NCI-H2196 (cell line): ENCODE measurements around the gene PDE8B.

ENCODE experiments used
- DNase-seq: peaks from one replicate; lab custom pipeline; 2025; ENCODE audit not compliant: unreplicated experiment; lab: John Stamatoyannopoulos, UW

Gene PDE8B

GRCh38 chr5:77189421-77189820 is 21.1 kb upstream of the PDE8B start:
- DNase-seq = no peak

- no peak for DNase-seq
Measured at GRCh38 chr5:77192441-77193050, 17.9 kb upstream of the PDE8B start.

DNA sequence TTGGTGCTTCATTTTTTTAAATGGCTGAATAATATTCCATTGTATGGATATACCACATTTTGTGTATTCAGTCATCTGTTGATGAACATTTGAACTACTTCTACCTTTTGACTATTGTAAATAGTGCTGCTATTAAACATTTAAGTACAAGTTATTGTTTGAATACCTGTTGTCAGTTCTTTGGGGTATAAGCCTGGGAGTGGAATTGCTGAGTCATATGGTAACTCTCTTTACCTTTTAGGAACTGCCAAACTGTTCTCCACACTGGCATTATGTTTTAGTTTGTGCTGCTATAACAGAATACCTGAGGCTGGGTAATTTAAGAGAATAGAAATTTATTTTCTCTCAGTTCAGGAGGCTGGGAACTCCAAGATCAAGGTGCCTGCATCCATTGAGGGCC is 15.7 kb upstream of the PDE8B start:
- no peak for DNase-seq

GRCh38 chr5:77197840-77198554 is 12.5 kb upstream of the PDE8B start:
- DNase-seq = no peak

DNA sequence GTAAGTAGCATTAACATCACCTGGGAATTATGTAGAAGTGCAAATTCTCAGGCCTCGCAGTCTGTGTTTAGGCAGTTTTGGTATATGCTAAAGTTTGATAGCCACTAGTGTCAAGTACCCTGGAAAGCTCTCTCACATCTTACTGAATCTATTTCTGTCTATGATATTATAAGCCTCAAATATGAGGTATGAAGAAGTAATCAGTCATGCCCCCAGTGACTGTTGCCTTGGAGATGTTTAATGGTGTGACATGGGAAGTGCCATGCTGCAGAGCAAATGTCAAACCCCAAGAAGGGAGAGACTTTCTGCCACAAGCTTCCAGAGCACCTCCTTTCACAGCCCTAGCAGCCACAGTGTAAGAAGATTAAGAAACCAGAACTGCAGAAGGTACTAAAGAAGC is 9.8 kb upstream of the PDE8B start:
- DNase-seq = no peak

GRCh38 chr5:77202145-77202544 is 8.3 kb upstream of the PDE8B start:
- DNase-seq = no peak

DNA sequence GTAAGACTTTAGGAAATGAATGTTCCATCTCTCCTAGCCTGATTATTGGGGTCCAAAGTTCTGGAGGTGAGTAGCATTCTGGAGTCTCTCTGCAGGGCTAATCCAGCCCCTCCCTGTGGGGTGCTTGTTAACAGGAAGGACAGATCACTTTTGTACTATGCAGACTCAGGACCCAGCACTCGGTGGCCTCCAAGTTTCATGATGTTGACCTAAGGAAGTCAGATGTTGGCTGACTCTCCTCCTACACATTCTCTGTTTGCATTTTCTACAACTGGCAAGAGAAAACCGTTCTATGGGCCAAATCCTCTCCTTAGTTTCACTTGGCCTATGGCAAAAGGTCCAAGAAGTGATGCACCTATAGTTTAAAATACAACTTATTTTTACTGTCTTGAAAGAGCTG is 5.5 kb upstream of the PDE8B start:
- DNase-seq = no peak

DNA sequence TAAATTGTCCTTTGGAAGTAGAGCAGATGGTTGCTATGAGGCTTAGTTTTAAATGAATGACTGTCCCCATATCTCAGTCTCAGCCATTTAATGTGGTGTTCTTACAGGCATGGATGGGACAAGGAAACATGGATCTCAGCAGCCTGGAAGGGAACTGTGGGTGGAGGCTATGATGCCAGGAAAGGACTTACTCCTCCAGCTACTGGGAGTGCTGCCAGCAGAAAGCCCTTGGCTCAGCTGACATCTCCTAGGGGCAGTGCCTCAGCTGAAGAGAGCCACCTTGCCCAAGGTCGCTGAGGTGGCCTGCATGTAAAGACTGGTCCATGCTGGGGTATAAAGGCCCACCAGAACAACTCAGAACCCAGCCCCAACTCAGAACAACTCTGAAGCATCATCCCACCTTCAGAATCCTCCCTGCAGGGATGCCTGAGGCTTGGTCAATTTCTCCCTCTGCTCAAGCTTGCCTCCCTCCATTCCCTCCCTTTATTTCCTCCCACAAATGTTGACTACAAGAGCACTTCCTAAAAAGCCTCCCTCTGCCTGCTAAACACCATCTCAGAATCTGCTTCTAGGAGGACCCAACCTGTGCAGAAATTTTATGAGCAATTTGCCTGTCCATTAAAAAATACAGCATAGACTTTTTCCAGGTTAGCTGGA is 1.8 kb upstream of the PDE8B start:
- DNase-seq = peak; percentile 8

DNA sequence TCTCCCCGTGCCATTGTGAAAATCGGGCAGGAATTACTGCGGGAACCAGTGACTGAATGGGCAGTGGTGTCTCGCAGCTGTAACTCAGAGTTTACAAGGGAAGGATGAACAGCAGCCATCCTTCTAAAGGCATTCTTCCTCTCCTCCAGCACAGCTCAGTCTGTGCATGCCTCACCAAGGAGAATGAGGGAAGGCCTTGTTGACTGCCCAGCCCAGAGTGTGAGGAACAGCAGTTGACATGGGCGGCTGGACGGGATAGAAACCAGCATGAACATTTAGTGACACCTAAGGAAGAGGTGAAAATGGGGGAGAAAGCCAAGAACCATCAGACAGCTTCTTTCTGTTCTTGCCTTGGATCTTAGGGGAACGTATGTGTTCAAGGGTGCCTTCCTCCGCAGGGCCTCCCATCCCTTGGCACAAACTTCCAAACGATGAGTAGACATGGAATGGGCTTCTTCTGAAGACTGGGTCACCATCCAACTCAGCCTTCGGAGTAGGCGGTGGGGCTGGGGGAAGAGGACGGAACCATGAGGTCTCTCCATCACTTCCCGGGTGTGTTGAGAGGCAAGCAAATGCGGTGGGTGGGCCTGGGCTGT is 887 bp upstream of the PDE8B start:
- no peak for DNase-seq

DNA sequence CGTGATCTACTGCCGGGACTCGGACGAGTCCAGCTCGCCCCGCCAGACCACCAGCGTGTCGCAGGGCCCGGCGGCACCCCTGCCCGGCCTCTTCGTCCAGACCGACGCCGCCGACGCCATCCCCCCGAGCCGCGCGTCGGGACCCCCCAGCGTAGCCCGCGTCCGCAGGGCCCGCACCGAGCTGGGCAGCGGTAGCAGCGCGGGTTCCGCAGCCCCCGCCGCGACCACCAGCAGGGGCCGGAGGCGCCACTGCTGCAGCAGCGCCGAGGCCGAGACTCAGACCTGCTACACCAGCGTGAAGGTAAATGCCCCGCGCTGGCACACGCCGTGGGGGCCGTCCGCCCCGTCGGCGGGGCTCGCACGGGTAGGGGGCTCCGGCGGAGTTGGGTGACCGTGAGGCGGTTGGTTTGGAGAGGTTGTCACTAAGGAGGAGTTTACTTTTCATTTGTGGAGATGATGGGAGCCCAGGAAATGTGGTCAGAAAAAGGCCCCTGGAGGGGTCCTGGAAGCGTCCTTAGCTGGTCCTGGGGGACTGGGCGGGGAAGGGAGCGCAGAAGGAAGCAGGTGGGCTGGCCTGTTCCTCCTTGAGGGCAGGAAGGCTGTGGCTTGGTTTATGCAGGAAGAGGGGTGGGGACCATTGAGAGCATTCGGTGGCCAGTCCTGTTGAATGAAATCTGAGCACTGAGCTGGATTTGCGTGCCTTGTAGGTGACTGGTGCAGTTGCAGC is 647 bp downstream of the PDE8B start:
- DNase-seq = no peak

GRCh38 chr5:77211691-77212047 is 1.2 kb downstream of the PDE8B start:
- no peak for DNase-seq

DNA sequence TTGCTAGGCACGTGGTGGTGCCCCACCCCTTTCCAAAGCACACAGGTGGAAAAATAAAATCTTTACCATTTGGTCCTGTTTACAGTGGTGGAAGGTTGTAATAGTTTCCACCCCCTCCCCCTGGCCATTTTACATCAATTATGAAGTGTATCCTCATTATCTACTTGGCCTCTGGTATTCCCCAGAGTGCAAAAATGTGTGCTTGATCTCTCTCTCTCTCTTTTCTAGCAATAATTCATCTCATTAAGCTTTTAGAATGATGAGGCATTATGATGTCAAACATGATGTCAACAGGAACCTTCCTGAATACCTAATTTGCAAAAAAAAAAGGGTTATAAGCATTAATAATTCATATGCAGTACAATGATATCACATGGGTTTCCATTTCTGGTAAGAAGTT is 3.1 kb downstream of the PDE8B start:
- no peak for DNase-seq

- DNase-seq = no peak
Measured at GRCh38 chr5:77214151-77214550, 3.7 kb downstream of the PDE8B start.

DNA sequence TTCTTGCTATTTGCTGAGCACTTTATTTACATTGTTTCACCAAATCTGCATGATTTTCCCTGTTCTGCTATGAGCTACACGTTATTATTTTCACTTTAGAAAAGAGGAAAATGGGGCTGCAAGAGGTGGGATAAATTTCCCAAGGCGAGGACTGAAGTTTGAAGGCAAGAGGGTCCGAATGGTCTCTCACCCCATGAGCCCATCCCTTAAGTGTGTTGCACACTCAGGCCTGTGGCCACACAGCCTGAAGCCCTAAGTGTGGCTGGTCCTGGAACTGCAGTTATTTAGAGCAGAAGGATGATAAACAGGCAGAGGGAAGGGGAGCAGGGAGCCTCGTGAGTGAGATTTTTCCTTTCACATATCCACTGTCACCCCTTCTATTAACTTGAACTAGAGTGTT is 7.8 kb downstream of the PDE8B start:
- no peak for DNase-seq

DNA sequence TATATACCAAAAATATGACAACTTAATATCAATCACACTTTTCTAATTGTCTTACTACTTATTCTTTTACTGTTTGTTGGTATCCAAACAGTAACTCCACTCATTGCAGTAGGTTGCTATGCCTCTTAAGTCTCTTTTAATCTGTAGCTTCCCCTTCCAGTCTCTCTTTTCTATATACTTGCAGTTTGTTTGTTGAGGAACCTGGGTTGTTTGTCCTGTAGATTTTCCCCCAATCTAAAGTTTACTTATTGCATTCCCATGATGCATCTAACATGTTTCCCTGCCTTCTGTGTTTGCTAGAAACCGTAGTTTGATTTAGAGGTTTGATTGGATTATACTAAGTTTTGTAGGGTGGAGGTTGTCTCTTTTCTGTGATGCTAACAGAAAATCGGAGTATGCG is 10.6 kb downstream of the PDE8B start:
- no peak for DNase-seq

DNA sequence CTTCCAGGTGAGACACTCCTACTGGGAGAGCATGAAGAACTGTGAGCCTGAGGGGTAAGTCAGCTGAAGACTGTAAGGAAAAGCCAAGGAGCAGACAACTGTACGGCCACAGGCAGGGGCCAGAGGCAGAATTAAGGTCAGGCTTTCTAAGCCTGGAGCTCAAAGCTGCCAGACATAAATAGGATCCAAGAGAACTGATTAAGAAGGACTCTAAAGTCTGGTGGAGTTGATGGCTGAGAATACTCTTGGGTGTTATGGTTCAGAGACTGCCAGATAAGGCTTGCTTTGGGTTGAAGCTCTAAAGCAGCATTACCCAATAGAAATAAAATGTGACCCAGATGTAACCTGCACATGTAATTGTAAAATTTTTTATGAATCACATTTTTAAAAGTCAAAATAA is 12.2 kb downstream of the PDE8B start:
- no peak for DNase-seq

DNA sequence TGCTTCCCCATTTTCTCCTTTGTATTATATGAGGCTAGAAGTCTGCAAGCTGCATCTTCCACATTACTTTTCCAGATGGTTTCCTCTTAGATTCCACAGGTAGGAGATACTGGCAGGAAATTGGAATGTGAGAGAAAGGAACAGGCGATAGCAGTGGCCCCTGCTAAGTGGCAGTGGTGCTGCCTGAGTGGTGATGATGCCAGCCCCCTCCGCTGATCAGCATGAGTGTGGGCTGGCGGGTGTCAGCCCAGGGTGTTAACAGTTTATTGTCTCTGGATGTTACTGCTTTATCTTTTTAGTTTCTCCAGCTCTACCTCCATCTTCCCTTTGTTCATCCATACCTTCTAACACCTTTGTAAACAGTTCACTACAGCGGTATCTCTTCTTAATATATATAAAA is 13.2 kb downstream of the PDE8B start:
- DNase-seq = no peak

GRCh38 chr5:77224672-77225355 is 14.3 kb downstream of the PDE8B start:
- no peak for DNase-seq

DNA sequence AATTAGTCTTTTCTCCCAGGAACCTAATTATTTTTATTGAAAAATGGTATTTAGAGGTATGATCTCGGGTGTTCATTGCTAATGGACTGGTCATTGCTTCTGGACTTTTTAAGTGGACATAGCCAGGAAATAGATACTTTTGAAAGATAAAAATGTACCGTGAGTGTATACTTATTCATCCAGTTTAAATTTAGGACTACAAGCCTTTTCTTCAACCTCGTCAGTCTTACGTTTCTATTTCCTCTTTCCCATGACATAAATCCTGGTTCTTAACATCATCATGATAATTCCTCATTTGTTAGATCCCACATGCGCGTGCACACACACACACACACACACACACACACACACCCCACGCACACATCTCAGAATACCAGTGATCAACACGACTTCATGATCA is 15.1 kb downstream of the PDE8B start:
- DNase-seq = no peak

- DNase-seq = no peak
Measured at GRCh38 chr5:77229887-77230286, 19.4 kb downstream of the PDE8B start.
